ENCODE measurements around the gene SGSM1. TPM values are rescaled to one million over a fixed set of nuclear protein-coding genes. Genes with fewer than 3 reads are reported as not detected.
"Not testable (repeated sequence)": the region's sequence is repeated elsewhere in the genome, so short reads cannot be mapped to it uniquely, and the experiment has no call there.

The SGSM1 gene
- total RNA-seq, 1 experiment from 2014 or later, result not detected

DNA sequence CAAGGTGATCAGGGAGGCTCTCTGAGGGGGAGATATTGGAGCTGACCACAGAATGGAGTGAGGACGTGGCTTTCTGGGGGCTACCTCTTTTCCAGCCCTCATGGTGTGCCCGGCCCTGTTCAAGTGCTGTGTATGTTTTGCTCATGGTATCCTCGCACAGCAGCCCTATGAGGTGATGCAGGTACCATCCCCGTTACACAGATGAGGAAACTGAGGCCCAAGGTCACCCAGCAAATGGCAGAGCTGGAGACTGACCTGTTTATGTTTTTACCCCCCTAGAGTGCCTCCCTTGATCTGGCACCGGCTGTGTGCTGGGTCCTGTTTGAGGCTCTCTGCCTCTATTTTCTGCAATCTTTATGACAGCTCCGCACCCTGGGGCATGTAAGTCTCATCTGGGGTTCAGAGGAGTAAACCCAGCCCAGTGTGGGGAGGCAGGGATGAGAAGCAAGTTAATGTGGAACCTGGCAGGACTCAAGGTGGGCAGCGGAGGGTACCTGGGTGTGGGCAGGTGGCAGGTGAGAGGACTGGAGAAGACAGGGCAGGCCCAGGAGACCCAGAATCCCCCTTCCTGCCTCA lies 20.8 kb downstream of the SGSM1 start:
- H3K4me2 ChIP-seq (ENCODE audit: low read depth, low read length, poor library complexity, severe bottlenecking), result no peak overlapping the region
- no peak overlapping the region for H2AFZ ChIP-seq (ENCODE audit: low read length)
- no peaks in the 10 kb centered on the region for H3K9me3 ChIP-seq (ENCODE audit: low read length)
- H4K20me1 ChIP-seq (ENCODE audit: insufficient read depth, low read depth, low read length), result no peaks in the 10 kb centered on the region
- no peak for DNase-seq
- no peak overlapping the region for H3K4me3 ChIP-seq (ENCODE audit: low read length)
- H3K27me3 ChIP-seq (ENCODE audit: low read length), result no peaks in the 10 kb centered on the region
- no peak overlapping the region for H3K27ac ChIP-seq (ENCODE audit: low read length)
- H3K36me3 ChIP-seq (ENCODE audit: insufficient read depth, low read length), result no peaks in the 10 kb centered on the region
- H3K9ac ChIP-seq (ENCODE audit: low read length), result no peak overlapping the region
- no peaks in the 10 kb centered on the region for H3K79me2 ChIP-seq (ENCODE audit: low read length)
- H3K9me2 ChIP-seq (replicated peaks; ENCODE audit: insufficient read depth, low read length), result no peaks in the 10 kb centered on the region
- H3K4me1 ChIP-seq (ENCODE audit: low read length), result no peaks in the 10 kb centered on the region

DNA sequence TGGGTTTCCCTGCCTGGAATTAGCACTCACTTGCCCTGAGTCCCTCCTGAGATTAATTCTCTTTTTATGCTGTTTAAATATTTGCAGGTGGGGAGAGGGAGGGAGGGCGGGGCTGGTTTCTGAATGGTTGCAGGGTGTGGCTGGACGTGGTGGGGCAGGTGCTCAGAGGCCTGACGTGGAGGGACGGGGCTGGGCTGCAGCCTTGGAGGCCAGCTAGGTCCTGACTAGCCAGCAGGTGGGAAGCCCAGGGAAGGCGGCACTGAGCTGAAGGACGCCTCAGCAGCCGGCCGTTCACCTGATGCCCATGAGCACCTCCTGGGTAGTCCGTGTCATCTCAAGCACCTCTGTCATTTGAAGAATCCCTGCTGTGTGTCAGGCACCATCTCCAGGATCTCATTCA lies 21.3 kb downstream of the SGSM1 start:
- Histone ChIP-seq H3K27ac (ENCODE audit: low read length) (no peak overlapping the region), H3K9me2 (replicated peaks; ENCODE audit: insufficient read depth, low read length) (no peaks in the 10 kb centered on the region), H3K9ac (ENCODE audit: low read length) (no peak overlapping the region), H3K4me2 (ENCODE audit: low read depth, low read length, poor library complexity, severe bottlenecking) (no peak overlapping the region), H2AFZ (ENCODE audit: low read length) (no peak overlapping the region), H3K4me1 (ENCODE audit: low read length) (no peaks in the 10 kb centered on the region), H3K9me3 (ENCODE audit: low read length) (no peaks in the 10 kb centered on the region), H3K79me2 (ENCODE audit: low read length) (no peaks in the 10 kb centered on the region), H3K4me3 (ENCODE audit: low read length) (no peak overlapping the region), H3K27me3 (ENCODE audit: low read length) (no peaks in the 10 kb centered on the region), H3K36me3 (ENCODE audit: insufficient read depth, low read length) (no peaks in the 10 kb centered on the region), H4K20me1 (ENCODE audit: insufficient read depth, low read depth, low read length) (no peaks in the 10 kb centered on the region)
- no peak for DNase-seq

DNA sequence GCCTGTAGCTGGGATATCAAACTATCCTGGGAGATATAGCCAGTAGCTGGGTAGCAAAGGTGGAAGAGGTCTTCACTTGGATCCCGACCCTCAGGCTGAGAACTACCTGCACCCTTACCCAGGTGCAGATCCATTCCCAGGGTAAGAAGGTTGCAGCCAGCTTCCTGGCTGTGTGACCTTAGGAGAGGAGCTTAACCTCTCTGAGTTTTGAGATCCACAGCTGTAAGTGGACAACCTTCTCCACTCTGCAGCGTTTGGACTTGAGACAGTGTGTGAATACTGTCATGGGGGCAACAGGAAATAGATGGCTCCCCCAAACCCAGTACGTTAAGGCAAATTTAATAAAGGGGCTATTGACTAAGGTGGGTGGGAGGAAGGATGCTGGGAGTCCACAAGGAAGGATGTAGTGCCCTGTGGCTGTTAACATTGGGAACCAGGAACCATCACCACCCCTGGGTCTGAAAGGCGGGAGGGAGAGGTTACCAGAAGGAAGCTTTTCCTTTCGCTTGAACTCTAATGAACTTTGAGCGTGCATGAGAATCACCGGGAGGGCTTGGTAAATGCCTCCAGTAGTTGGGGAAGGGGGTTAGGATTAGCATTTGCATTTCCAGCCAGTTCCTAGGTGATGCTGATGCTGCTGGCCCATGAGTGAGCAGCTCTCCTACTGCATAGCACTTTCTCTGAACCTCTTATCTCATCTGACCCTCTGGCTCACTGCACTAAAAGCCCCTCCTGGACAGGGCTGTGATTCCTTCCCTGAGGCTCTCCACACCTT lies 24.4 kb downstream of the SGSM1 start:
- no peak overlapping the region for H3K4me2 ChIP-seq (ENCODE audit: low read depth, low read length, poor library complexity, severe bottlenecking)
- H2AFZ ChIP-seq (ENCODE audit: low read length), result no peak overlapping the region
- H3K27me3 ChIP-seq (ENCODE audit: low read length), result no peaks in the 10 kb centered on the region
- no peak overlapping the region for H3K9ac ChIP-seq (ENCODE audit: low read length)
- DNase-seq, result no peak
- no peak overlapping the region for H3K4me3 ChIP-seq (ENCODE audit: low read length)
- no peaks in the 10 kb centered on the region for H3K9me3 ChIP-seq (ENCODE audit: low read length)
- no peaks in the 10 kb centered on the region for H3K79me2 ChIP-seq (ENCODE audit: low read length)
- H3K27ac ChIP-seq (ENCODE audit: low read length), result no peak overlapping the region
- H3K9me2 ChIP-seq (replicated peaks; ENCODE audit: insufficient read depth, low read length), result no peaks in the 10 kb centered on the region
- H3K36me3 ChIP-seq (ENCODE audit: insufficient read depth, low read length), result no peaks in the 10 kb centered on the region
- no peaks in the 10 kb centered on the region for H3K4me1 ChIP-seq (ENCODE audit: low read length)
- H4K20me1 ChIP-seq (ENCODE audit: insufficient read depth, low read depth, low read length), result no peaks in the 10 kb centered on the region

DNA sequence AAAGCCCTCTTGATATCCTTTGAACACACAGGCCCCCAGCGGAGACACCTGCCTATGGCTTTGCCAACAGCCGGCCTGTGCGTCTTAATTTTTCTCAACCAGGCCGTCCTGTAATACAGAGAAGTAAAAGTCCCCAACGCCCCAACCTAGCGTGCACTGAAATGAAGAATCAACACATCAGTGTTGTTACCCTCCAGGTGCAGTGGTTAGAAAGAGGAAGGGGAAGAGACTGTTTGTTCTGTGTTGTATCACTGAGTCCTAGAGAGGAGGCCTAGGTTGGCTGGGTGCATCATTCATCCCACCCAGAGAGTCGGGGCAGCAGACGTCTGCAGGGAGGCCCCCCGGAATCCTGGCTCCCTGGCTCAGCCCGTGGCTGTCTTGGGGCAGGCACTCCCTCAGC lies 25.7 kb downstream of the SGSM1 start:
- DNase-seq, result no peak
- H3K27ac ChIP-seq (ENCODE audit: low read length), result no peak overlapping the region

DNA sequence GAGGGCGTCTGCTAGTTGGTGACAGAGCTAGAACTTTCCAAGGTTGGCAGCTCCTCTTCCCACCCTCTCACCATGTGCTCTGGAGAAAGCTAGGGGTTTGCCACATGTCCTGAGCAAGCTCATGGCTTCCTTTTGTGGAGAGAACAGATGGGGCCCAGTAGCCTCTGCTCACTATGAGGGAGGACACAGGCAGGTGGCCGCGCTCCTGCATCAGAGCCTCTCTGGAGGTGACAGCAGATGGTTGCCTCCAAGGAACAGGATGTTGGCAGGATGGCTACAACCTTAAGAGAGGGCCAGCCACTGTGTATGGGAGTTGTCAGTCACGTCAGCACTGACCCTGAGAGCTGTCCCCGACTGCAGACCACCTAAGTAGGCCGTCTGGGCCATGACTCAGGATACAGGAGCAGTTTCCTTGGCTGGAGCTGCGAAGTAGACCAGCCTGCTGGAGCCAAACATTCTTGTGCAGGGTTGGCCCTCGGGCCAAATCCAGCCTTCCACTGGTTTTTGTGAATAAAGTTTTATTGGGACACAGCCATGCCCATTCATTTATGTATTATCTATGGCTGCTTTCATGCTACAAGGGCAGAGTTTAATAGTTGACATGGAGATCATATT lies 28.0 kb downstream of the SGSM1 start:
- no peaks in the 10 kb centered on the region for H3K27me3 ChIP-seq (ENCODE audit: low read length)
- H4K20me1 ChIP-seq (ENCODE audit: insufficient read depth, low read depth, low read length), result no peaks in the 10 kb centered on the region
- H3K9me2 ChIP-seq (replicated peaks; ENCODE audit: insufficient read depth, low read length), result no peaks in the 10 kb centered on the region
- no peaks in the 10 kb centered on the region for H3K79me2 ChIP-seq (ENCODE audit: low read length)
- no peak overlapping the region for H3K4me2 ChIP-seq (ENCODE audit: low read depth, low read length, poor library complexity, severe bottlenecking)
- H2AFZ ChIP-seq (ENCODE audit: low read length), result no peak overlapping the region
- no peak overlapping the region for H3K27ac ChIP-seq (ENCODE audit: low read length)
- no peak for DNase-seq
- no peak overlapping the region for H3K9ac ChIP-seq (ENCODE audit: low read length)
- H3K4me3 ChIP-seq (ENCODE audit: low read length), result no peak overlapping the region
- no peaks in the 10 kb centered on the region for H3K36me3 ChIP-seq (ENCODE audit: insufficient read depth, low read length)
- no peaks in the 10 kb centered on the region for H3K4me1 ChIP-seq (ENCODE audit: low read length)
- H3K9me3 ChIP-seq (ENCODE audit: low read length), result no peaks in the 10 kb centered on the region

More for the DNA sequence above, 25.7 kb downstream of the SGSM1 start:
- H3K4me1 ChIP-seq (ENCODE audit: low read length), result no peaks in the 10 kb centered on the region
- H2AFZ ChIP-seq (ENCODE audit: low read length), result no peak overlapping the region
- no peaks in the 10 kb centered on the region for H3K9me3 ChIP-seq (ENCODE audit: low read length)
- H3K27me3 ChIP-seq (ENCODE audit: low read length), result no peaks in the 10 kb centered on the region
- no peak overlapping the region for H3K9ac ChIP-seq (ENCODE audit: low read length)
- no peaks in the 10 kb centered on the region for H3K79me2 ChIP-seq (ENCODE audit: low read length)
- H3K4me3 ChIP-seq (ENCODE audit: low read length), result no peak overlapping the region
- H3K9me2 ChIP-seq (replicated peaks; ENCODE audit: insufficient read depth, low read length), result no peaks in the 10 kb centered on the region
- no peak overlapping the region for H3K4me2 ChIP-seq (ENCODE audit: low read depth, low read length, poor library complexity, severe bottlenecking)
- no peaks in the 10 kb centered on the region for H3K36me3 ChIP-seq (ENCODE audit: insufficient read depth, low read length)
- no peaks in the 10 kb centered on the region for H4K20me1 ChIP-seq (ENCODE audit: insufficient read depth, low read depth, low read length)

DNA sequence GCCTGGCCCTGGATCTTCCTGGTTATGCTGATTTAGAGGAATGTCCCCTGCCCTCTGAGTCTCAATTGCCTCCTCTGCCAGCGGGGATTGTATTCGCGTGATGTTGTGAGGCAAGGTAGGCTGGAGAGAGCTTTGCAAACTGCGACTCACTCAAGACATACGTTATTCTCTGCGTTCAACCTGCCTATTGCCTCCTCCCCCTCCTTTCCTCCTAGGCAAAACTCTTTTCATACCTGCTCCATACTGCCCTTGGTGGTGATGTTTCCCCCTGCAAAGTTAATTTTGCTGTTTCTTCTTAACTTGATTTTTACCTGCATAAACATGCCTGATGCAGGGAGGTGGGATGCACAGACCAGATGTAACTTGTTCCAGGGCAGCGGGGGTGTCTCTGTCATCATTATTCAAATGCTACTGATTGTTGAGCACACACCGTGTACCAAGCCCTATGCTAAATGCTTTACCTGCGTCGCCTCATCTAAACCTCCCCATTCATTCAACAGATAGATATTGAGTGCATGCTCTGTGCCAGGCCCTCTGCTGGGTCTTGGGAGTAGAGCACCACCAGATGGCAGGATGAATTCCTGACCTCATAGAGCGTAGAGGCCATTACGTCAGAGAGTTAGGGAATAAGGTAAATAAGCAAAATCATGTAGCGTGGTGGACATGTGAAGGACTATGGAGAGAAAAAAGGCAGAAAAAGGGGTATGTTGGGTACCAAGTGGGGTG lies 29.0 kb downstream of the SGSM1 start:
- H3K4me2 ChIP-seq (ENCODE audit: low read depth, low read length, poor library complexity, severe bottlenecking), result no peak overlapping the region
- no peak overlapping the region for H3K4me3 ChIP-seq (ENCODE audit: low read length)
- no peak overlapping the region for H3K9ac ChIP-seq (ENCODE audit: low read length)
- no peak overlapping the region for H3K27ac ChIP-seq (ENCODE audit: low read length)
- no peaks in the 10 kb centered on the region for H3K9me3 ChIP-seq (ENCODE audit: low read length)
- H2AFZ ChIP-seq (ENCODE audit: low read length), result no peak overlapping the region
- no peaks in the 10 kb centered on the region for H3K4me1 ChIP-seq (ENCODE audit: low read length)
- DNase-seq, result peak; percentile 63
- no peaks in the 10 kb centered on the region for H3K27me3 ChIP-seq (ENCODE audit: low read length)
- no peaks in the 10 kb centered on the region for H3K36me3 ChIP-seq (ENCODE audit: insufficient read depth, low read length)
- no peaks in the 10 kb centered on the region for H4K20me1 ChIP-seq (ENCODE audit: insufficient read depth, low read depth, low read length)
- no peaks in the 10 kb centered on the region for H3K79me2 ChIP-seq (ENCODE audit: low read length)
- H3K9me2 ChIP-seq (replicated peaks; ENCODE audit: insufficient read depth, low read length), result no peaks in the 10 kb centered on the region

DNA sequence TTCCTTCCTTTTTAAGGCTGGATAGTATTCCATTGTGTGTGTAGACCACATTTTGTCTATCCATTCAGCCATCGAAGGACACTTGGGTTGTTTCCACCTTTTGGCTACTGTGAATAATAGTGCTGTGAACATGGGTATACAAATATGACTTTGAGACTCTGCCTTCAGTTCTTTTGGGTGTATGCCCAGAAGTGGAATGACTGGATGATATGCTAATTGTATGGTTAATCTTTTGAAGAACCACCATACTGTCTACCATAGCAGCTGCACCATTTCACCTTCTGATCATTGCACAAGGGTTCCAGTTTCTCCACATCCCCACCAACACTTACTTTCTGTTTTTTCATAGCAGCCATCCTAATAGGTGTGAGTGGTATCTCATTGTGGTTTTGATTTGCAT lies 30.3 kb downstream of the SGSM1 start:
- Histone ChIP-seq H3K4me1 (ENCODE audit: low read length) (no peaks in the 10 kb centered on the region), H3K9ac (ENCODE audit: low read length) (no peak overlapping the region), H4K20me1 (ENCODE audit: insufficient read depth, low read depth, low read length) (no peaks in the 10 kb centered on the region), H3K4me3 (ENCODE audit: low read length) (no peak overlapping the region), H2AFZ (ENCODE audit: low read length) (no peak overlapping the region), H3K9me2 (replicated peaks; ENCODE audit: insufficient read depth, low read length) (no peaks in the 10 kb centered on the region), H3K79me2 (ENCODE audit: low read length) (no peaks in the 10 kb centered on the region), H3K27ac (ENCODE audit: low read length) (no peak overlapping the region), H3K27me3 (ENCODE audit: low read length) (no peaks in the 10 kb centered on the region), H3K9me3 (ENCODE audit: low read length) (no peaks in the 10 kb centered on the region), H3K4me2 (ENCODE audit: low read depth, low read length, poor library complexity, severe bottlenecking) (no peak overlapping the region), H3K36me3 (ENCODE audit: insufficient read depth, low read length) (no peaks in the 10 kb centered on the region)
- no peak for DNase-seq

DNA sequence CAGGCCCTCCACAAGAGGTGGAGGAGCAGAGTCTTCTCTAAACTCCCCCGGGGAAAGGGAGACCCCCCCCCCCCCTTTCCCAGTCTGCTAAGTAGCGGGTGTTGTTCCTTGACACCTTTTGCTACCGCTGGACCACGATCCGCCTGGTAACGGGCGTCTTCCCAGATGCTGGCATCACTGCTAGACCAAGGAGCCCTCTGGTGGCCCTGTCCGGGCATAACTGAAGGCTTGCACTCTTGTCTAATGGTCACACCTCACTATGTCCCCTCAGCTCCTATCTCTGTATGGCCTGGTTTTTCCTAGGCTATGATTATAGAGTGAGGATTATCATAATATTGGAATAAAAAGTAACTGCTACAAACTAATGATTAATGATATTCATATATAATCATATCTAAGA lies 31.5 kb downstream of the SGSM1 start:
- not testable (repeated sequence) for H3K27me3 ChIP-seq (ENCODE audit: low read length); H3K9me2 ChIP-seq (replicated peaks; ENCODE audit: insufficient read depth, low read length); H4K20me1 ChIP-seq (ENCODE audit: insufficient read depth, low read depth, low read length); H3K79me2 ChIP-seq (ENCODE audit: low read length); H3K4me3 ChIP-seq (ENCODE audit: low read length); H3K4me1 ChIP-seq (ENCODE audit: low read length); H2AFZ ChIP-seq (ENCODE audit: low read length); H3K27ac ChIP-seq (ENCODE audit: low read length); H3K9ac ChIP-seq (ENCODE audit: low read length); H3K36me3 ChIP-seq (ENCODE audit: insufficient read depth, low read length); H3K4me2 ChIP-seq (ENCODE audit: low read depth, low read length, poor library complexity, severe bottlenecking); DNase-seq; H3K9me3 ChIP-seq (ENCODE audit: low read length)

Measured in Karpas-422 (cell line).